Measurements from ENCODE around the gene SLC15A3.

Gene SLC15A3

GRCh38 chr11:60957188-60957587 lies 5.2 kb upstream of the SLC15A3 start:
- H3K36me3 ChIP-seq (ENCODE audit: control insufficient read depth in 1 of 2, insufficient read depth in 2 of 2, low read depth in 1 of 2, low read length in 2 of 2) = no peaks in the 10 kb centered on the region
- no peak overlapping the region for H2BK15ac ChIP-seq (ENCODE audit: low read depth, poor library complexity, severe bottlenecking)
- H2AFZ ChIP-seq (ENCODE audit: low read depth, low read length) = no peak overlapping the region
- no peak overlapping the region for H3K18ac ChIP-seq (ENCODE audit: low read depth in 1 of 2, low read length in 2 of 2)
- H2BK12ac ChIP-seq (ENCODE audit: low read length in 2 of 2) = no peak overlapping the region
- H3K4me2 ChIP-seq (ENCODE audit: low read length, poor library complexity, severe bottlenecking) = no peak overlapping the region
- no peak overlapping the region for H3K14ac ChIP-seq (ENCODE audit: low read length in 2 of 2)
- no peak overlapping the region for H4K8ac ChIP-seq (ENCODE audit: low read length)
- WGBS = 92% methylated on average over 3 of the region's 4 CpGs
- H3K9ac ChIP-seq (ENCODE audit: low read length) = no peak overlapping the region
- H2AK5ac ChIP-seq (ENCODE audit: low read length, severe bottlenecking) = no peak overlapping the region
- H3K9me3 ChIP-seq (ENCODE audit: control insufficient read depth, low read length) = no peaks in the 10 kb centered on the region
- H3K27ac ChIP-seq (ENCODE audit: low read length, poor library complexity, severe bottlenecking) = no peak overlapping the region
- peaks cover 5% of the 10 kb centered on the region for H3K4me1 ChIP-seq (ENCODE audit: control insufficient read depth, insufficient read depth, low read depth, low read length)
- H3K23ac ChIP-seq (ENCODE audit: low read length in 2 of 2) = no peak overlapping the region
- H3K79me1 ChIP-seq (replicated peaks; ENCODE audit: low read length, poor library complexity, severe bottlenecking) = no peaks in the 10 kb centered on the region
- H4K91ac ChIP-seq (ENCODE audit: low read length) = no peak overlapping the region
- H3K4ac ChIP-seq (ENCODE audit: low read depth in 1 of 2, low read length in 2 of 2) = no peak overlapping the region
- H2BK120ac ChIP-seq (ENCODE audit: low read depth, low read length) = no peak overlapping the region
- H3K4me3 ChIP-seq (ENCODE audit: insufficient read depth in 1 of 2, low read depth in 1 of 2, low read length in 2 of 2) = no peak overlapping the region
- peaks cover 0 to 15% of the 10 kb centered on the region in 2 experiments for H3K27me3 ChIP-seq (ENCODE audit: control insufficient read depth in 1 of 2, insufficient read depth in 1 of 2, low read length in 2 of 2)
- H2BK5ac ChIP-seq (ENCODE audit: low read depth, low read length, poor library complexity, severe bottlenecking) = no peak overlapping the region
- DNase-seq = no peak

GRCh38 chr11:60955571-60955970 lies 3.6 kb upstream of the SLC15A3 start:
- Histone ChIP-seq H3K27me3 (ENCODE audit: control insufficient read depth in 1 of 2, insufficient read depth in 1 of 2, low read length in 2 of 2) (peaks cover 0 to 5% of the 10 kb centered on the region in 2 experiments), H3K4me3 (ENCODE audit: insufficient read depth in 1 of 2, low read depth in 1 of 2, low read length in 2 of 2) (no peak overlapping the region), H3K4ac (ENCODE audit: low read depth in 1 of 2, low read length in 2 of 2) (no peak overlapping the region), H2BK15ac (ENCODE audit: low read depth, poor library complexity, severe bottlenecking) (no peak overlapping the region), H3K14ac (ENCODE audit: low read length in 2 of 2) (no peak overlapping the region), H4K8ac (ENCODE audit: low read length) (no peak overlapping the region), H3K18ac (ENCODE audit: low read depth in 1 of 2, low read length in 2 of 2) (no peak overlapping the region), H3K4me2 (ENCODE audit: low read length, poor library complexity, severe bottlenecking) (no peak overlapping the region), H3K79me1 (replicated peaks; ENCODE audit: low read length, poor library complexity, severe bottlenecking) (peaks cover 4% of the 10 kb centered on the region), H3K9ac (ENCODE audit: low read length) (no peak overlapping the region), H2AFZ (ENCODE audit: low read depth, low read length) (no peak overlapping the region), H2AK5ac (ENCODE audit: low read length, severe bottlenecking) (no peak overlapping the region), H2BK5ac (ENCODE audit: low read depth, low read length, poor library complexity, severe bottlenecking) (no peak overlapping the region), H3K4me1 (ENCODE audit: control insufficient read depth, insufficient read depth, low read depth, low read length) (peaks cover 19% of the 10 kb centered on the region), H2BK120ac (ENCODE audit: low read depth, low read length) (no peak overlapping the region), H3K9me3 (ENCODE audit: control insufficient read depth, low read length) (no peaks in the 10 kb centered on the region), H3K27ac (ENCODE audit: low read length, poor library complexity, severe bottlenecking) (no peak overlapping the region), H4K91ac (ENCODE audit: low read length) (no peak overlapping the region), H2BK12ac (ENCODE audit: low read length in 2 of 2) (no peak overlapping the region), H3K36me3 (ENCODE audit: control insufficient read depth in 1 of 2, insufficient read depth in 2 of 2, low read depth in 1 of 2, low read length in 2 of 2) (no peaks in the 10 kb centered on the region), H3K23ac (ENCODE audit: low read length in 2 of 2) (no peak overlapping the region)
- DNase-seq = no peak
- WGBS = 61% methylated on average over 4 of the region's 5 CpGs

GRCh38 chr11:60954421-60954820 lies 2.4 kb upstream of the SLC15A3 start:
- Histone ChIP-seq H3K9me3 (ENCODE audit: control insufficient read depth, low read length) (no peaks in the 10 kb centered on the region), H4K8ac (ENCODE audit: low read length) (no peak overlapping the region), H3K23ac (ENCODE audit: low read length in 2 of 2) (no peak overlapping the region), H3K18ac (ENCODE audit: low read depth in 1 of 2, low read length in 2 of 2) (no peak overlapping the region), H2AFZ (ENCODE audit: low read depth, low read length) (no peak overlapping the region), H3K79me1 (replicated peaks; ENCODE audit: low read length, poor library complexity, severe bottlenecking) (peaks cover 4% of the 10 kb centered on the region), H3K27ac (ENCODE audit: low read length, poor library complexity, severe bottlenecking) (no peak overlapping the region), H3K27me3 (ENCODE audit: control insufficient read depth in 1 of 2, insufficient read depth in 1 of 2, low read length in 2 of 2) (peaks cover 0 to 3% of the 10 kb centered on the region in 2 experiments), H3K4me2 (ENCODE audit: low read length, poor library complexity, severe bottlenecking) (no peak overlapping the region), H3K4ac (ENCODE audit: low read depth in 1 of 2, low read length in 2 of 2) (no peak overlapping the region), H3K4me3 (ENCODE audit: insufficient read depth in 1 of 2, low read depth in 1 of 2, low read length in 2 of 2) (no peak overlapping the region), H4K91ac (ENCODE audit: low read length) (no peak overlapping the region), H2BK120ac (ENCODE audit: low read depth, low read length) (no peak overlapping the region), H2BK12ac (ENCODE audit: low read length in 2 of 2) (no peak overlapping the region), H2BK15ac (ENCODE audit: low read depth, poor library complexity, severe bottlenecking) (no peak overlapping the region), H3K14ac (ENCODE audit: low read length in 2 of 2) (no peak overlapping the region), H2BK5ac (ENCODE audit: low read depth, low read length, poor library complexity, severe bottlenecking) (no peak overlapping the region), H2AK5ac (ENCODE audit: low read length, severe bottlenecking) (no peak overlapping the region), H3K36me3 (ENCODE audit: control insufficient read depth in 1 of 2, insufficient read depth in 2 of 2, low read depth in 1 of 2, low read length in 2 of 2) (no peaks in the 10 kb centered on the region), H3K9ac (ENCODE audit: low read length) (no peak overlapping the region), H3K4me1 (ENCODE audit: control insufficient read depth, insufficient read depth, low read depth, low read length) (peaks cover 19% of the 10 kb centered on the region)
- DNase-seq = no peak
- 82% methylated on average over 4 of the region's 5 CpGs for WGBS

- Histone ChIP-seq H3K9me3 (ENCODE audit: control insufficient read depth, low read length) (no peaks in the 10 kb centered on the region), H3K18ac (ENCODE audit: low read depth in 1 of 2, low read length in 2 of 2) (no peak overlapping the region), H3K23ac (ENCODE audit: low read length in 2 of 2) (no peak overlapping the region), H4K8ac (ENCODE audit: low read length) (peak overlapping the region; percentile 12), H2BK15ac (ENCODE audit: low read depth, poor library complexity, severe bottlenecking) (no peak overlapping the region), H3K4me3 (ENCODE audit: insufficient read depth in 1 of 2, low read depth in 1 of 2, low read length in 2 of 2) (no peak overlapping the region), H3K14ac (ENCODE audit: low read length in 2 of 2) (no peak overlapping the region), H3K9ac (ENCODE audit: low read length) (no peak overlapping the region), H2BK5ac (ENCODE audit: low read depth, low read length, poor library complexity, severe bottlenecking) (no peak overlapping the region), H3K36me3 (ENCODE audit: control insufficient read depth in 1 of 2, insufficient read depth in 2 of 2, low read depth in 1 of 2, low read length in 2 of 2) (no peaks in the 10 kb centered on the region), H4K91ac (ENCODE audit: low read length) (no peak overlapping the region), H3K27ac (ENCODE audit: low read length, poor library complexity, severe bottlenecking) (no peak overlapping the region), H2BK120ac (ENCODE audit: low read depth, low read length) (no peak overlapping the region), H2BK12ac (ENCODE audit: low read length in 2 of 2) (no peak overlapping the region), H2AK5ac (ENCODE audit: low read length, severe bottlenecking) (no peak overlapping the region), H3K4me1 (ENCODE audit: control insufficient read depth, insufficient read depth, low read depth, low read length) (peaks cover 19% of the 10 kb centered on the region), H3K27me3 (ENCODE audit: control insufficient read depth in 1 of 2, insufficient read depth in 1 of 2, low read length in 2 of 2) (peaks cover 0 to 3% of the 10 kb centered on the region in 2 experiments), H3K79me1 (replicated peaks; ENCODE audit: low read length, poor library complexity, severe bottlenecking) (peaks cover 4% of the 10 kb centered on the region), H3K4ac (ENCODE audit: low read depth in 1 of 2, low read length in 2 of 2) (no peak overlapping the region), H2AFZ (ENCODE audit: low read depth, low read length) (no peak overlapping the region), H3K4me2 (ENCODE audit: low read length, poor library complexity, severe bottlenecking) (no peak overlapping the region)
- 65% methylated on average over 6 of the region's 6 CpGs for WGBS
- DNase-seq = peak; percentile 8
These were observed 1.8 kb upstream of the SLC15A3 start for GRCh38 chr11:60953781-60954180.
